Subcutaneous adipose tissue (tissue), 4 donors: ENCODE results near the gene AQP2. TPM values are rescaled to one million over a fixed set of nuclear protein-coding genes. Genes with fewer than 3 reads are reported as not detected.

Experiments used
- total RNA-seq, 4 donors: library from RNA; depleted of rRNA; stranded (reverse); fragments of >200 nt; gene quantifications; one replicate each; pipeline ENCODE4 v1.1.0, GENCODE V29; 2016
- TF ChIP-seq, protein P1 (sequence below): fragments of 450-650 bp; IDR thresholded peaks from one replicate; pipeline ENCODE4 v1.5.1; 2016; ENCODE audit warnings: low read depth, mild to moderate bottlenecking, control low read depth, antibody characterized with exemption, moderate library complexity

The AQP2 gene
- total RNA-seq, 4 donors from 2014 or later = not detected

- TF ChIP-seq, protein P1, sequence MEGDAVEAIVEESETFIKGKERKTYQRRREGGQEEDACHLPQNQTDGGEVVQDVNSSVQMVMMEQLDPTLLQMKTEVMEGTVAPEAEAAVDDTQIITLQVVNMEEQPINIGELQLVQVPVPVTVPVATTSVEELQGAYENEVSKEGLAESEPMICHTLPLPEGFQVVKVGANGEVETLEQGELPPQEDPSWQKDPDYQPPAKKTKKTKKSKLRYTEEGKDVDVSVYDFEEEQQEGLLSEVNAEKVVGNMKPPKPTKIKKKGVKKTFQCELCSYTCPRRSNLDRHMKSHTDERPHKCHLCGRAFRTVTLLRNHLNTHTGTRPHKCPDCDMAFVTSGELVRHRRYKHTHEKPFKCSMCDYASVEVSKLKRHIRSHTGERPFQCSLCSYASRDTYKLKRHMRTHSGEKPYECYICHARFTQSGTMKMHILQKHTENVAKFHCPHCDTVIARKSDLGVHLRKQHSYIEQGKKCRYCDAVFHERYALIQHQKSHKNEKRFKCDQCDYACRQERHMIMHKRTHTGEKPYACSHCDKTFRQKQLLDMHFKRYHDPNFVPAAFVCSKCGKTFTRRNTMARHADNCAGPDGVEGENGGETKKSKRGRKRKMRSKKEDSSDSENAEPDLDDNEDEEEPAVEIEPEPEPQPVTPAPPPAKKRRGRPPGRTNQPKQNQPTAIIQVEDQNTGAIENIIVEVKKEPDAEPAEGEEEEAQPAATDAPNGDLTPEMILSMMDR = no peak
These were observed 21.0 kb upstream of the AQP2 start for GRCh38 chr12:49929581-49929980.

- TF ChIP-seq, protein P1 = no peak
These were observed 19.8 kb upstream of the AQP2 start for GRCh38 chr12:49930515-49931288.

GRCh38 chr12:49932023-49932422 lies 18.5 kb upstream of the AQP2 start:
- TF ChIP-seq, protein P1 = no peak

- TF ChIP-seq, protein P1 = no peak
These were observed 17.9 kb upstream of the AQP2 start for GRCh38 chr12:49932533-49933130.

GRCh38 chr12:49933796-49934195 lies 16.7 kb upstream of the AQP2 start:
- TF ChIP-seq, protein P1 = no peak

GRCh38 chr12:49934505-49934904 lies 16.0 kb upstream of the AQP2 start:
- TF ChIP-seq, protein P1 = no peak

DNA sequence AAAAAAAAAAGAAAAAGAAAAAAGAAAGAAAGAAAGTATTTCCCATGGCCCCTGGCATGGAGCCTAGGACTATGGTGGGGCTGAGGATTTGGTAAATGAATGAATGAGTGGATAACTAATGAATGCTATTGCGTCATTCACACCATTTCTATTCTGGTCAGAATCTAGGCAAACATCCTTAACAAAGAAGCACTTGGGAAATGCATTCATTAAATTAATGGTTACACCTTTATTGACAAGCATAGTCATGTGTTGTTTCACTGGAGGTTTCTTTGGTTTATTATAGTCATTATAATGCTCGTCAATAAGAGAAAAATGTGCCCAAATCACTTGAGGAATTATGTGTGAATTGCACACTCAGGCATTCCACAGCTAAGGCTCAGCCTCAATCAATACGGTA lies 13.6 kb upstream of the AQP2 start:
- TF ChIP-seq, protein P1 = no peak
